Activated CD8-positive, alpha-beta T cell treated with anti-CD3 and anti-CD28 coated beads for 36 hours (primary cell): ENCODE measurements around the gene MTCL1. TPM values are rescaled to one million over a fixed set of nuclear protein-coding genes. Genes with fewer than 3 reads are reported as not detected.

Experiments used
- ATAC-seq: fragments of 200-7000 bp; cut with Tn5 transposase; one replicate; pipeline ENCODE4 v1.10.0; 2021; ENCODE audit warnings: mild to moderate bottlenecking, moderate library complexity
- CTCF ChIA-PET: fragments of 350-600 bp; sonication (Branson Sonifier 250); formaldehyde crosslinking; loops from one replicate; lab custom pipeline; 2021; ENCODE audit warnings: antibody characterized with exemption; lab: Charles Lee
- POLR2A ChIA-PET: fragments of 350-600 bp; sonication (Branson Sonifier 250); formaldehyde crosslinking; loops from one replicate; lab custom pipeline; 2021; ENCODE audit warnings: antibody characterized with exemption; lab: Charles Lee
- DNase-seq: peaks from one replicate; pipeline ENCODE4 v3.0.0-alpha.2; 2020
- H3K27ac Mint-ChIP-seq: one replicate; pipeline ENCODE4 v1.8.0; 2021; ENCODE audit warnings: mild to moderate bottlenecking, mixed read lengths
- H3K27me3 Mint-ChIP-seq: one replicate; pipeline ENCODE4 v1.8.0; 2021; ENCODE audit warnings: mixed read lengths
- H3K36me3 Mint-ChIP-seq: one replicate; pipeline ENCODE4 v1.8.0; 2021; ENCODE audit warnings: low read depth, mixed read lengths
- H3K4me1 Mint-ChIP-seq: one replicate; pipeline ENCODE4 v1.8.0; 2021; ENCODE audit warnings: low read depth, mixed read lengths
- H3K4me3 Mint-ChIP-seq: one replicate; pipeline ENCODE4 v1.8.0; 2021; ENCODE audit warnings: mild to moderate bottlenecking, moderate library complexity, mixed read lengths
- H3K9me3 Mint-ChIP-seq: one replicate; pipeline ENCODE4 v1.8.0; 2021; ENCODE audit warnings: mixed read lengths
- CTCF ChIP-seq: fragments of 200-600 bp; IDR thresholded peaks from one replicate; pipeline ENCODE4 v1.8.0; 2022; ENCODE audit warnings: antibody characterized with exemption, mild to moderate bottlenecking
- intact Hi-C: fragments of 100-400 bp; cut with micrococcal nuclease; formaldehyde crosslinking; loops from one replicate; pipeline ENCODE4 v1.10.0; 2022
- total RNA-seq, 2 experiments: library from RNA; stranded (reverse); gene quantifications; one replicate each; pipeline ENCODE4 v1.2.3, GENCODE V29; 2021

MTCL1 gene
- total RNA-seq, 2 experiments from 2014 or later: 0.25 to 0.52 TPM

GRCh38 chr18:8849696-8850095 is 144.3 kb downstream of the MTCL1 start:
- no peaks in the 10 kb centered on the region for H3K9me3 Mint-ChIP-seq
- no peak overlapping the region for H3K4me3 Mint-ChIP-seq
- H3K27ac Mint-ChIP-seq: no peak overlapping the region
- ATAC-seq (no peak), DNase-seq (no peak)
- intact Hi-C loops: no loop called here
- ChIA-PET CTCF (no interaction called here), POLR2A (no interaction called here)
- no peaks in the 10 kb centered on the region for H3K4me1 Mint-ChIP-seq
- TF ChIP-seq CTCF: no peak
- no peaks in the 10 kb centered on the region for H3K36me3 Mint-ChIP-seq
- H3K27me3 Mint-ChIP-seq: peaks cover 2% of the 10 kb centered on the region

GRCh38 chr18:8851659-8852058 is 146.3 kb downstream of the MTCL1 start:
- DNase-seq: no peak
- H3K27ac Mint-ChIP-seq: no peak overlapping the region
- no peaks in the 10 kb centered on the region for H3K36me3 Mint-ChIP-seq
- intact Hi-C loops: no loop called here
- ChIA-PET CTCF (no interaction called here), POLR2A (interaction anchor here (0.6 kb wide), 1 partner anchor 643 kb away, joined by 3 read pairs; no protein-coding TSS in a partner anchor)
- no peak for ATAC-seq
- H3K27me3 Mint-ChIP-seq: peaks cover 2% of the 10 kb centered on the region
- no peaks in the 10 kb centered on the region for H3K4me1 Mint-ChIP-seq
- no peaks in the 10 kb centered on the region for H3K9me3 Mint-ChIP-seq
- no peak for TF ChIP-seq CTCF
- H3K4me3 Mint-ChIP-seq: no peak overlapping the region

GRCh38 chr18:8854550-8854949 is 149.2 kb downstream of the MTCL1 start:
- intact Hi-C loops: no loop called here
- Mint-ChIP-seq H3K36me3 (no peaks in the 10 kb centered on the region), H3K27me3 (peaks cover 2% of the 10 kb centered on the region), H3K9me3 (no peaks in the 10 kb centered on the region), H3K4me3 (no peak overlapping the region), H3K4me1 (no peaks in the 10 kb centered on the region), H3K27ac (no peak overlapping the region)
- DNase-seq (no peak), ATAC-seq (no peak)
- ChIA-PET CTCF (no interaction called here), POLR2A (no interaction called here)
- TF ChIP-seq CTCF: no peak

GRCh38 chr18:8854962-8855361 is 149.6 kb downstream of the MTCL1 start:
- ATAC-seq: no peak
- no peak for TF ChIP-seq CTCF
- Mint-ChIP-seq H3K36me3 (no peaks in the 10 kb centered on the region), H3K27me3 (peaks cover 2% of the 10 kb centered on the region), H3K4me1 (no peaks in the 10 kb centered on the region), H3K4me3 (no peak overlapping the region), H3K27ac (no peak overlapping the region), H3K9me3 (no peaks in the 10 kb centered on the region)
- intact Hi-C loops: no loop called here
- CTCF ChIA-PET: no interaction called here
- POLR2A ChIA-PET: no interaction called here
- DNase-seq: no peak

GRCh38 chr18:8856212-8856611 is 150.9 kb downstream of the MTCL1 start:
- CTCF ChIA-PET: no interaction called here
- ATAC-seq: no peak
- no peak overlapping the region for H3K4me3 Mint-ChIP-seq
- no peaks in the 10 kb centered on the region for H3K4me1 Mint-ChIP-seq
- no peak for TF ChIP-seq CTCF
- intact Hi-C loops: no loop called here
- H3K27ac Mint-ChIP-seq: no peak overlapping the region
- no peak for DNase-seq
- no peaks in the 10 kb centered on the region for H3K36me3 Mint-ChIP-seq
- H3K27me3 Mint-ChIP-seq: peaks cover 2% of the 10 kb centered on the region
- no peaks in the 10 kb centered on the region for H3K9me3 Mint-ChIP-seq
- POLR2A ChIA-PET: no interaction called here
